Gastroesophageal sphincter (tissue), 4 donors: ENCODE data around the gene NTRK3. TPM values are rescaled to one million over a fixed set of nuclear protein-coding genes. Genes with fewer than 3 reads are reported as not detected.

ENCODE experiments used
- ATAC-seq: fragments of 150-250 bp; one replicate; pipeline ENCODE4 v1.9.1; 2016; ENCODE audit warnings: mild to moderate bottlenecking, moderate library complexity
- H3K27ac ChIP-seq, 4 donors: fragments of 200-600 bp; sonication (generic) in 3 of 4; 1 replicate in 3 of 4; 2 replicates in 1 of 4; pipeline ENCODE4 v1.5.1; 2016 to 2019
- H3K27me3 ChIP-seq: fragments of 200-600 bp; sonication (generic); one replicate; pipeline ENCODE4 v1.5.1; 2019
- H3K36me3 ChIP-seq, 2 donors: fragments of 200-600 bp; sonication (generic); one replicate each; pipeline ENCODE4 v1.5.1; 2019; ENCODE audit warnings: control low read depth in 1 of 2
- H3K4me1 ChIP-seq, 3 donors: fragments of 200-600 bp; sonication (generic); 1 replicate in 2 of 3; 2 replicates in 1 of 3; pipeline ENCODE4 v1.5.1; 2016 to 2019; ENCODE audit warnings: control low read depth in 2 of 3
- H3K4me3 ChIP-seq, 2 donors: fragments of 200-600 bp; sonication (generic); one replicate each; pipeline ENCODE4 v1.5.1; 2019; ENCODE audit warnings: mild to moderate bottlenecking in 1 of 2, moderate library complexity in 1 of 2
- H3K9me3 ChIP-seq, 3 donors: fragments of 200-600 bp; sonication (generic); one replicate each; pipeline ENCODE4 v1.5.1; 2017 to 2019; ENCODE audit warnings: control low read depth in 2 of 3
- EP300 ChIP-seq: sonication (generic); formaldehyde crosslinking; IDR thresholded peaks from one replicate; pipeline ENCODE4 v1.6.1; 2017; ENCODE audit warnings: antibody characterized with exemption, mild to moderate bottlenecking
- POLR2A ChIP-seq, 2 donors: fragments of 450-650 bp; IDR thresholded peaks; one replicate each; pipeline ENCODE4 v1.6.1; 2017; ENCODE audit warnings: antibody characterized with exemption in 2 of 2, mild to moderate bottlenecking in 2 of 2, moderate library complexity in 1 of 2
- POLR2AphosphoS5 ChIP-seq: sonication (generic); formaldehyde crosslinking; IDR thresholded peaks from one replicate; pipeline ENCODE4 v1.6.1; 2017; ENCODE audit warnings: antibody characterized with exemption
- WGBS, 2 donors: methylation state at CpG; one replicate each; pipeline ENCODE4 v1.1.5; 2018; ENCODE audit warnings: low coverage in 1 of 2; 5-methylcytosine and 5-hydroxymethylcytosine counted together
- total RNA-seq, 4 donors: library from RNA; depleted of rRNA; stranded (reverse); fragments of >200 nt; gene quantifications; one replicate each; pipeline ENCODE4 v1.1.0, GENCODE V29; 2016
- TF ChIP-seq, protein P1 (sequence below), 4 experiments: fragments of 200-600 bp in 2 of 4; fragments of 450-650 bp in 2 of 4; sonication (generic) in 1 of 4; IDR thresholded peaks; one replicate each; pipeline ENCODE4 v1.5.1; 2017 to 2019; ENCODE audit warnings: antibody characterized with exemption in 4 of 4, mild to moderate bottlenecking in 2 of 4, moderate library complexity in 2 of 4

The NTRK3 gene
- total RNA-seq, 4 donors from 2014 or later, result 0.47 to 4.3 (median 1.5) TPM

- WGBS, 2 donors, result 48 to 64% methylated on average over 3 to 4 of the region's 4 CpGs
- Histone ChIP-seq H3K27me3 (peaks cover 16% of the 10 kb centered on the region), H3K4me3 (no peak overlapping the region), H3K9me3 (peaks cover 0 to 8% (median 0%) of the 10 kb centered on the region in 3 donors), H3K36me3 (no peaks in the 10 kb centered on the region), H3K4me1 (peaks cover 0 to 16% (median 0%) of the 10 kb centered on the region in 3 donors), H3K27ac (no peak overlapping the region)
- TF ChIP-seq EP300 (no peak), POLR2A (IDR thresholded peaks at IDR 0.05) (no peak), POLR2AphosphoS5 (no peak)
- TF ChIP-seq, protein P1, sequence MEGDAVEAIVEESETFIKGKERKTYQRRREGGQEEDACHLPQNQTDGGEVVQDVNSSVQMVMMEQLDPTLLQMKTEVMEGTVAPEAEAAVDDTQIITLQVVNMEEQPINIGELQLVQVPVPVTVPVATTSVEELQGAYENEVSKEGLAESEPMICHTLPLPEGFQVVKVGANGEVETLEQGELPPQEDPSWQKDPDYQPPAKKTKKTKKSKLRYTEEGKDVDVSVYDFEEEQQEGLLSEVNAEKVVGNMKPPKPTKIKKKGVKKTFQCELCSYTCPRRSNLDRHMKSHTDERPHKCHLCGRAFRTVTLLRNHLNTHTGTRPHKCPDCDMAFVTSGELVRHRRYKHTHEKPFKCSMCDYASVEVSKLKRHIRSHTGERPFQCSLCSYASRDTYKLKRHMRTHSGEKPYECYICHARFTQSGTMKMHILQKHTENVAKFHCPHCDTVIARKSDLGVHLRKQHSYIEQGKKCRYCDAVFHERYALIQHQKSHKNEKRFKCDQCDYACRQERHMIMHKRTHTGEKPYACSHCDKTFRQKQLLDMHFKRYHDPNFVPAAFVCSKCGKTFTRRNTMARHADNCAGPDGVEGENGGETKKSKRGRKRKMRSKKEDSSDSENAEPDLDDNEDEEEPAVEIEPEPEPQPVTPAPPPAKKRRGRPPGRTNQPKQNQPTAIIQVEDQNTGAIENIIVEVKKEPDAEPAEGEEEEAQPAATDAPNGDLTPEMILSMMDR (IDR thresholded peaks at IDR 0.05), result no peak
- ATAC-seq, result no peak
Observed at GRCh38 chr15:88089731-88090130, 166.8 kb downstream of the NTRK3 start.

DNA sequence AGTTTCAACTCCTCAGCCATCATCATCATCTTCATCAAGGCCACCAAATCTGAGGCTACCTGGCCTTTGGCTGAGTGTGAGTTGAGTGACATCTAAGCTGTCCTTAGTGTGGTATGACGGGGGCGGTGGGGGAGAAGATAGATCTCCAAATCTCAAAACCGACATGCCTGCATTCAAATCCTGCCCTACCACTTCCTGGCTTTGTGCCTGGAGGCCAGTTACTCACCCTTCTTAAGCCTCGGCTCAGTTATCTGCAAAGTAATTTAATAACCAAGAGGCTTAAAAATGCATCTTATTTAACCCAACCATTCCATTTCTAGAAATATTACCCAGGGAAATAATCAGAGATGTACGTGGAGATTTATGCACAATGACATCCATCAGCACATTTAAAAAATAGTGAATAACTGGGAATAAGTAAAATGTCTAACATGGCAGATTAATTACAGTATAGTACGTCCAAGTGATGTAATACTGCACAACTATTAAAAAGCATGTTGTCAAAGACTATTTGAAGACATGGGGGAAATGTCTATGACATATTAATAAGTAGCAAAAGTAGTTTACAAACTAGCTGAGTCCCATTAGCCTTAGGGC is 167.4 kb downstream of the NTRK3 start:
- H3K4me1 ChIP-seq, result peaks cover 0 to 19% (median 0%) of the 10 kb centered on the region in 3 donors

GRCh38 chr15:88083811-88084760 is 172.5 kb downstream of the NTRK3 start:
- Histone ChIP-seq H3K36me3 (no peaks in the 10 kb centered on the region), H3K4me1 (peaks cover 0 to 9% (median 0%) of the 10 kb centered on the region in 3 donors), H3K27ac (peak overlapping the region in 1 of 4 donors; percentile 16), H3K4me3 (no peak overlapping the region), H3K9me3 (no peaks in the 10 kb centered on the region), H3K27me3 (peaks cover 10% of the 10 kb centered on the region)
- TF ChIP-seq POLR2AphosphoS5 (no peak), EP300 (no peak), POLR2A (IDR thresholded peaks at IDR 0.05) (no peak)
- TF ChIP-seq, protein P1 (IDR thresholded peaks at IDR 0.05), result no peak
- ATAC-seq, result no peak
- WGBS, 2 donors, result 14 to 18% methylated on average over 3 to 5 of the region's 9 CpGs

More for the DNA sequence above, 167.4 kb downstream of the NTRK3 start:
- 33 to 43% methylated on average over 4 to 6 of the region's 6 CpGs for WGBS, 2 donors
- H3K27ac ChIP-seq, result no peak overlapping the region
- no peaks in the 10 kb centered on the region for H3K36me3 ChIP-seq
- H3K27me3 ChIP-seq, result peaks cover 16% of the 10 kb centered on the region
- TF ChIP-seq POLR2A (IDR thresholded peaks at IDR 0.05), result no peak
- no peak for TF ChIP-seq POLR2AphosphoS5
- TF ChIP-seq EP300, result no peak
- TF ChIP-seq, protein P1 (IDR thresholded peaks at IDR 0.05), result no peak
- peaks cover 0 to 8% (median 0%) of the 10 kb centered on the region in 3 donors for H3K9me3 ChIP-seq
- H3K4me3 ChIP-seq, result no peak overlapping the region
- ATAC-seq, result no peak

DNA sequence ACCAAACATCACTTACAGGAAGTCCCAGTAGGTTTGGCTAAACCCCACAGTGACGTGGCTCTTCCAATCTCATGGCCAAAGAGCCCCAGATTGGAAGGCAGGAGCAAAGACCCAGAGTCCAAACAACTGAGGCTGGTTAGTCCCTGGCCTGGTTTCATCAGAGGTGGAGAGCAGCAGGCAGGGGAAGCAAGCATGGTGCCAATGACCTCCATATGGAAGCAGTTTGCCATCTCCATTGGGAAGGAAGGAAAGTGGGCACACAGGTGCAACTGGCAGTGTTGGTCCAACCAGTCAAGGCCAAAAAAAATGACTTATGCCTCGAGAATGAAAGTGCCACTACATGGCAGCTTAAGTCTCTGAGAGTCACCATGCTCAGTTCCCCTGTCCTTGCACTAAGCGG is 175.9 kb downstream of the NTRK3 start:
- Histone ChIP-seq H3K9me3 (no peaks in the 10 kb centered on the region), H3K27me3 (no peaks in the 10 kb centered on the region), H3K4me1 (peaks cover 0 to 9% (median 0%) of the 10 kb centered on the region in 3 donors), H3K36me3 (no peaks in the 10 kb centered on the region), H3K4me3 (no peak overlapping the region), H3K27ac (no peak overlapping the region)
- TF ChIP-seq POLR2AphosphoS5 (no peak), EP300 (no peak), POLR2A (IDR thresholded peaks at IDR 0.05) (no peak)
- TF ChIP-seq, protein P1 (IDR thresholded peaks at IDR 0.05), result no peak
- no peak for ATAC-seq
- WGBS, 2 donors, result 79 to 100% methylated on average over 2 to 3 of the region's 3 CpGs
